Stimulated activated CD8-positive, alpha-beta memory T cell treated with anti-CD3 and anti-CD28 coated beads, Interleukin-2, amount 100 ng/mL, for 1 hour (primary cell): Measurements from ENCODE around the gene URAD.

Source experiments
- DNase-seq, 2 donors: peaks; one replicate each; pipeline ENCODE4 v3.0.0-alpha.2; 2020; ENCODE audit warnings: low read depth in 2 of 2

The URAD gene

GRCh38 chr13:28000567-28000966, 12.1 kb upstream of the URAD start:
- DNase-seq: no peak

DNA sequence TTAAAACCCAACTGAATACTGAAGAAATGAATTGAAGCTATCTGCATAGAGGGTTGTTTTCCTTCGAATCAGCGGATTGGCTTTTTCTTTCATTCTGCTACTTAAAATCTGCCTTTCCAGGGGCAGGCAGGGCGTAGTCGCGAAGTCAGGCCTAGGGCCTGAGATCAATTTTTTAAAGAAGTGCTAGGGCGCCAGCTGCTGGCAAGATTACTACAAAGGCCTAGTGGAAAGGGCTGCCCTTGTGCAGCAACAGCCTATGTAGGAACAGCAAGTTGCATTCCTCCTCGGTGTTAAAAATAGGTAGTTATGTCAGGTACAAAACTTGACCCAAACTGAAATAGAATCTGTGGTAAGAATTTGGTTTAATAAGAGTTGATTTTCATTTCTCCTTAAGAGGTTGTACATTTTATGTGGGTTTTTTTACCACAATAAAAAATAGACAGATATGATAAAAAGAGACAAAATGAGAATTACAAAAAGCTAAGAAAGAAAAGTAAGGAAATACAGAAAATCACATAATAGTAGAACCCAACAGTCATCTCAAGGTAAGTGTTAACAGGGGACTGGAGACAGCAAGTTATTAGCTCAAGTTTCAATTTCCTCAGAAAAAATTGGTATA, 9.5 kb upstream of the URAD start:
- DNase-seq: no peak

DNA sequence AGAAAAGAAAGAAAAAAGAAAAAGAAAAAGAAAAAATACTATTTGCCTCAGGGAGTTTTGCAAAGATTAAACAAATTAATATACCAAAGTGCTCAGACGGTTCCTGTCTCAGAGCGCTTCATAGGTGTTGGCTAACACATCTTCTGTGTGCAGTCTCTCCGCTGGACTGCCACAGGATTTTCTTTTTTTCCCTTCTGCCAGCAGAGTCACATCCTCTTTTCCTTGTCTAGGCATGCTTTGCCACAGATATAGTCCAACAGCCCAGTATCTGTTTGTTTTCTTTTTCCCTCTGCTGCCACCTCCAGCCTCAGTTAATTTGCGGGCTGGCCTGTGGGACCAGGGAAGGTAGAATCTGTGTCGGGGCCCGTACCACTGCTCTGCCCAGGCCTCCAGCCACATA, 3.4 kb upstream of the URAD start:
- DNase-seq: no peak

DNA sequence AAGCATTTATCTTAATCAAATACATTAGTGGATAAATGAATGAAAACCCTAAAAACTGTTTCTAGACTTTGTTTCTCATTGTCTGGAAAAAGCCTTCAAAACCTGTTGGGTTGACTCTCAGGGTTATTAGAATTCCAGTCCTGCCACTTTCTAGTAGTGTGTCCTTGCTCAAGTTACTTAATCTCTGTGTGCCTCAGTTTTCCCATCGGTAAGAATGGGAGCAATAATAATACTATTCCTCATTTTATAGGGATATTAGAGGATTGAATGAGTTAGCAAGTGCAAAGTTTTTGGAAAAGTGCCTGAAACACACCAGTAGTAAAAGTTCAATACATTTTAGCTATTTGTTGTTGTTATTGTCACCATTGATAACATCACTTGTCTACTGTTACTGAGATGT, 2.9 kb downstream of the URAD start:
- DNase-seq: no peak

- no peak for DNase-seq
These were observed 6.1 kb downstream of the URAD start for GRCh38 chr13:27982361-27982760.

DNA sequence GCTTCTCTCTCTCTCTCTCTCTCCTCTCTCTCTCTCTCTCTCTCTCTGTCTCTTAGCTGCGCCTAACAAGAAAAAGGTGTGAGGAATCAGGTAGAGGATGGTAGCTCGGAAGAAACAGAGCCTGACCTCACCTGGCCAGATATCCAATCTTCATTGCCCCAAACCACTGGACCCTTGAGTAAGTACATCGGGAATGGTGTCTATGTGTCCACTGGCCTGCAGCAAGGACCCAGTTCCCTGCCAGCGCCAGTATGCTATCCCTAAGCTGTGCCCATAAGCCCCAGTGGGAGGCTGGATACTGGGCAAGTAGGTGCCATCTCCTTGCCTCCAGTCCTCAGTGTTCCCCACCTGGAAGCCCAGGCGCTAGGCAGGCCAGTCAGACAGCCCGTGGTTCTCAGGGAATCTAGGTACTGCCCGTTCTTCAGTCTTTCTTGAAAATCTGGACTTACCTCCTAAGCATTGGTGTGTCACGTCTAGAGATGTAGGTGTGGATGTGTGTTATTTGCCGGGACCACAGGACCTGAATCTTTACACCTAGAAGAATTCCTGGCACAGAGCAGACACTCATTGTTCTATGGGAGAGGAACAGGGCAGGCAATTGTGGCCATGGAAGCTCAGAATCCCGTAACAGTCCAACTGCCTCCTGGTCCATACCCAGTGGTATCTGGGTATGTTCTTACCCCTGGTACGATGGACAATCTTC, 7.3 kb downstream of the URAD start:
- no peak for DNase-seq

- no peak for DNase-seq
These were observed 8.1 kb downstream of the URAD start for GRCh38 chr13:27980280-27980998.

DNA sequence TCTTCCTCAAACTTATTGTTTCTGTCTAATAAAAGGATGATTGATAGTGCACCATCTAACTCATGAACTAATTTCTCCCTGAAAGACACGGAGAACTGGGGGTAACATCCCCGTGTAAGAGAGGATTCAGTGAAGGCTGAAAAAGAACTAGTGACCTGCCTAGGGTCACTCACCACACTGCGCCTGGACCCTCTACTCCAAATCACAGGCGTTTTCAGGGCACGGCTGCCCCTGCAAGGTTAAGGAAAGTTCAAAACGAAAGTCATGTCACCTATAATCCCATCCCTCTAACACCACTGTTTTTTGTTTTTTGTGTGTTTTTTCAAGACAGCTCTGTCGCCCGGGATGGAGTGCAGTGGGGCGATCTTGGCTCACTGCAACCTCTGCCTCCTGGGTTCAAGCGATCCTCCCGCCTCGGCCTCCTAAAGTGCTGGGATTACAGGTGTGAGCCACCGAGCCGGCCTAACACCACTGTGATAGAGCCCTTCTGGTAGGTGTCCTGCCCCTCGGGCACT, 8.7 kb downstream of the URAD start:
- DNase-seq: no peak

DNA sequence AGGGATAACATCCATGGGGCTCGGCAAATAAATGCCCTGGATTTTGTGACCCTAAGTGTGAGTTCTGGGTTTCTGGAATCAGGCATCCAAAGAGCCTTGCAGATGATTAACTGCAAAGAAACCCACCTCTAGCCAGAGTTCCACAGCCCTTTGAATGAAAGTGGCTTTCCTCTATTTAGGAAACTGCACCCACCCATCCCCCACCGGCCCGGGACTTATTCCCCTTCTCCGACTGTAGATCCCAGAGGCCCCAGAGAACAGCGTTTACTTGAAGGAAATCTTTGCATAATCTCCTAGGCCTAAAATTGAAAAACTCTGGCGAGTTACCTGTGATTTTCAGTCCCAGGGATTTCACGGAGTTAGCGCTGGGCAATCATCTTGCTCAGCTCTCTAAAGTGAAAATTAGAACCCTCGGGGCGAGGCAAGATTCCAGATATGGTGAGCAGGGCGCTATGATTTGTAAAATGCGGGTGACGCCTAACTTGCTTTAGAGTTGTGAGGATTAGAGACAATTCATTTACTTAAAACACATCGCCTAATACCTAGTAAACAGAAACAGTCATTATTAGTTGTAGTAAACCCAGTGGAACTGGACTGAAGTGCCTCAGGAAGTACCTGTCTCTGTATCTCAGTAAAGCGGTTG, 9.4 kb downstream of the URAD start:
- DNase-seq: no peak

DNA sequence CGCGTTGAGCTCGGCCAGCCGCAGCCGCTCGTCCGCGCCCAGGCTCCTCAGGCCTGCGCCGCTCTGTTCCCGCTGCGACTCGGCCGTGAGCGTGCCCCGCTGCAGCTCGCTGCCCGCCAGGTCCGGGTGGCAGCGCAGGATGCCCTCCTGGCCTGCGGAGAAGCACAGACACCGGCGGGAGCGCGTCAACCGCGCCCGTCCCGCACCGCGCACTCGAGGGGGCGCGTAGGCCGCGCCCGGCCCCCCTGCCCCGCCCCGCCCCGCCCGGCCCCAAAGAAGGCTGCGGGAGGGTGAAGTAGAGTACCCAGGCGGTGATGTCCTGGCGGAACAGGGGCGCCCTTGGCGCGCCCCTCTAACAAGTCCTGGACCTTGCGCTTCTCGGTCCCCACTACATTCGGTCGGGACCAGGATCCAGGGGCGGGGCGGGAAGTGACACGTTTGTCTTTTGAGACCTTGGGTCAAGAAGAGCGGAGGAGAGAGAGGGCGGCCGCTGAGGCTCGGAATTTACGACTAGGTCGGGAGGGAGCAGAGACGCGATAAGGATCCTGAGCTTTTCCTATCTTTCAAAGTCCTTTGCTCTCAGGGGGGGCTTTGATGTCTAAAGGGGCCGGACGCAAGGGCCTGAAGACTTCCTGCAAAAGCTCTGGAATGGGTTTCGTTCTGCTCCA, 10.1 kb downstream of the URAD start:
- no peak for DNase-seq

DNA sequence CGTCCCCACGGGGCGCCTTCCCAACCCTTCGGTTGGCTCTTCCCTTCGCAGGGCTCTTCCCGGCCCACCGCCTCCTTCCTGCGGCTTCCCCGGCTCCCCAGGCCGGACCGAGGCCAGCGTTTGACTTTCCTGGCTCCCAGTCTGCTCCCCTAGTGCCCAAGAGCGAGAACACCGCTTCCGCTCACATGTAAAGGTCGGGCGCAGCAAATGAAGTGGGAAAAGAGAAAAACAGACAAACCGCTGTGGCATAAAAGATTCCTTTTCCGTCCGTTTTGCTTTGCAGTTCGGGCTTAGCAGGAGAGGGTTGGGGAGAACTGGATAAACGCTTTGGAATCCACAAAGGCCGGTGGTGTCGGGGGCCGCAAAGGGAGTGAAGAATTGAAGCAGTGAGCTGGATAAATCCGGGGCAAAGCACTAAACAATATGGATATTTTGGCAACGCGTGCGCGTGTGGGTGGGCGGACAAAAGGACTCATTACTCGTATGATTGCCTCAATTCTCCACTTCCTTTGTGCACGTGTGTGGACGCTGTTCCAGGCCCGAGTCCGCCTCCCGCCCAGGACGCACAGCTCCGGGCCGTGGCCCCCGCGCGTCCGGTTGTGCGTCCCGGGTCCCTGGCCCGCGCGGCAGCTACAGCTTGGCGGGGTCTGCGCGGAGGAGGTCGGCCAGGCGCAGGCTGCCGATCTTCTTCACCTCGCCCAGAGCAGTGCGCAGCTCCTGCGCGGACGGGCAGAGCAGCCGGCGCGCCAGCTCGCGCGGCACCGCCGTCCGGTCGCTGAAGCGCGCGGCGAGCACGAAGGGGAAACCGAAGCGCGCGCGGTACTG, 10.8 kb downstream of the URAD start:
- no peak for DNase-seq

- DNase-seq: no peak
These were observed 12.0 kb downstream of the URAD start for GRCh38 chr13:27976362-27977091.

- DNase-seq: no peak
These were observed 12.7 kb downstream of the URAD start for GRCh38 chr13:27975564-27976361.

GRCh38 chr13:27973961-27974662, 14.4 kb downstream of the URAD start:
- DNase-seq: no peak

- DNase-seq: no peak
These were observed 15.2 kb downstream of the URAD start for GRCh38 chr13:27973291-27973690.

DNA sequence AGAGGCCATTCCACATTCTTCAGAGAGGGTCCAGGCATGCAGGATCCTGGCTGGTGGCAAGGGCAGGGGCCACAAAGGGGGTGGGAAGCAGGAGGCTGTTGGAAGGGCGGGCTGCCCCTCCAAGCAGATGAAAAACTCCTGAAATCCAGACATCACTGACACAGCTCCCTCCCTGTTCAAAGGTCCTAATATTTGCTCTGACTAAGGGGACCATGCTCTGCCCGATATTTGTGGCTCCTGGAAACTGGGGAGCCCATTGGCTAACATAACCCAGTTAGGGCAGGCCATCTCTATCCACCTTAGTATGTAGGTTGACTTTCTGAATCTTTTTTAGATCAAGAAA, 16.0 kb downstream of the URAD start:
- DNase-seq: no peak

- no peak for DNase-seq
These were observed 16.6 kb downstream of the URAD start for GRCh38 chr13:27971776-27972477.

DNA sequence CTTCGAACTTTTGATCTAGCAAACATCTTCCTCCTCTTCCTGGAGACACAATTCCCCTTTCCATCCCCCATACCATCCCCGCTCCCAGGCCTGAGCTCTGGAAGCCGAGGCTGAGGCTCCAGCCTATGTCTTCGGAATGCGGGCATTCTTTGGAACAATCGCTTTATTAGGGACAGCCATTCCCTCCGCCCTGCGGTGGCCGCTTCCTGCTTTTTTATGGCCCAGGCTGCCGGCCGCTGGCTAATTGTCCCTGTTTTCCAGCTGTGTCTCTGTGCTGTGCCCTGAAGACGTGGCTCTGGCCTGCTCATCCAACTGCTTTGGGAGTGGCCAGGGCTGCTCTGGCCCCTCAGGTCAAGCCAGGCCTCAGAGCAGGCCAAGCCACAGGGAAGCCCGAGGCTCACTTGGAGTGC, 17.3 kb downstream of the URAD start:
- no peak for DNase-seq
